Left ventricle myocardium inferior (tissue), 1 donor: ENCODE data around the gene ATP6AP1. TPM values are rescaled to one million over a fixed set of nuclear protein-coding genes. Genes with fewer than 3 reads are reported as not detected.

Experiments used
- DNase-seq: peaks from one replicate; pipeline ENCODE4 v3.0.0-alpha.2; 2020
- H3K27ac ChIP-seq: fragments of 200-600 bp; replicated peaks from 2 replicates; pipeline ENCODE4 v1.8.0; 2021
- H3K27me3 ChIP-seq: fragments of 200-600 bp; 2 replicates; pipeline ENCODE4 v1.8.0; 2021; ENCODE audit warnings: low read depth
- H3K36me3 ChIP-seq: fragments of 200-600 bp; 2 replicates; pipeline ENCODE4 v1.8.0; 2021
- H3K4me1 ChIP-seq: fragments of 200-600 bp; 2 replicates; pipeline ENCODE4 v1.8.0; 2021
- H3K4me3 ChIP-seq: fragments of 200-600 bp; 2 replicates; pipeline ENCODE4 v1.8.0; 2021; ENCODE audit warnings: mild to moderate bottlenecking, moderate library complexity
- H3K9me3 ChIP-seq: fragments of 200-600 bp; replicated peaks from 2 replicates; pipeline ENCODE4 v1.8.0; 2021
- CTCF ChIP-seq: fragments of 200-600 bp; IDR thresholded peaks from 2 replicates; pipeline ENCODE4 v1.8.0; 2021; ENCODE audit warnings: antibody characterized with exemption, mild to moderate bottlenecking, borderline replicate concordance
- intact Hi-C: fragments of 100-400 bp; cut with micrococcal nuclease; formaldehyde crosslinking; loops from one replicate; pipeline ENCODE4 v1.11.0; 2022
- total RNA-seq: library from RNA; stranded (reverse); fragmentation: NEBNext Ultra II Directional; extraction: Animal tissue kit (Norgen Biotek cat#: 25700); gene quantifications from one replicate; pipeline ENCODE4 v1.2.1, GENCODE V29; 2021
- donor health status: DM: no; HTN: yes; CAD: no; lungs with severe emphysema.

The ATP6AP1 gene
- total RNA-seq, 1 donor from 2014 or later = 84.1 TPM

- H3K4me1 ChIP-seq = peaks cover 10% of the 10 kb centered on the region
- peak overlapping the region; percentile 84 for H3K27ac ChIP-seq
- no peaks in the 10 kb centered on the region for H3K9me3 ChIP-seq
- intact Hi-C loops = no loop called here
- H3K27me3 ChIP-seq = no peaks in the 10 kb centered on the region
- DNase-seq = peak; percentile 46
- TF ChIP-seq CTCF = no peak
- no peaks in the 10 kb centered on the region for H3K36me3 ChIP-seq
- peak overlapping the region; percentile 60 for H3K4me3 ChIP-seq
Measured at GRCh38 chrX:154419688-154420401, 8.6 kb upstream of the ATP6AP1 start.

GRCh38 chrX:154420402-154420756, 8.1 kb upstream of the ATP6AP1 start:
- intact Hi-C loops = no loop called here

GRCh38 chrX:154426916-154427770, 1.3 kb upstream of the ATP6AP1 start:
- no peaks in the 10 kb centered on the region for H3K27me3 ChIP-seq
- no peaks in the 10 kb centered on the region for H3K9me3 ChIP-seq
- H3K27ac ChIP-seq = peak overlapping the region; percentile 90
- peaks cover 6% of the 10 kb centered on the region for H3K36me3 ChIP-seq
- intact Hi-C loops = no loop called here
- peaks cover 31% of the 10 kb centered on the region for H3K4me1 ChIP-seq
- no peak for TF ChIP-seq CTCF
- peak overlapping the region; percentile 83 for H3K4me3 ChIP-seq
- DNase-seq = no peak

More at GRCh38 chrX:154420402-154420756, 8.1 kb upstream of the ATP6AP1 start:
- Histone ChIP-seq H3K27ac (peak overlapping the region; percentile 84), H3K36me3 (no peaks in the 10 kb centered on the region), H3K4me1 (peaks cover 10% of the 10 kb centered on the region), H3K9me3 (no peaks in the 10 kb centered on the region), H3K4me3 (peak overlapping the region; percentile 60), H3K27me3 (no peaks in the 10 kb centered on the region)
- no peak for TF ChIP-seq CTCF
- DNase-seq = no peak

- H3K4me1 ChIP-seq = peaks cover 31% of the 10 kb centered on the region
- H3K27ac ChIP-seq = no peak overlapping the region
- H3K36me3 ChIP-seq = peaks cover 18% of the 10 kb centered on the region
- H3K27me3 ChIP-seq = no peaks in the 10 kb centered on the region
- intact Hi-C loops = no loop called here
- H3K9me3 ChIP-seq = no peaks in the 10 kb centered on the region
- peak overlapping the region; percentile 83 for H3K4me3 ChIP-seq
- no peak for DNase-seq
- no peak for TF ChIP-seq CTCF
Measured at GRCh38 chrX:154429711-154430110, 1.2 kb downstream of the ATP6AP1 start.

GRCh38 chrX:154430479-154430878, 2.0 kb downstream of the ATP6AP1 start:
- no peak for DNase-seq

More at GRCh38 chrX:154430479-154430878, 2.0 kb downstream of the ATP6AP1 start:
- Histone ChIP-seq H3K9me3 (no peaks in the 10 kb centered on the region), H3K36me3 (peaks cover 20% of the 10 kb centered on the region), H3K4me3 (no peak overlapping the region), H3K27ac (peak overlapping the region; percentile 40), H3K27me3 (no peaks in the 10 kb centered on the region), H3K4me1 (peaks cover 31% of the 10 kb centered on the region)
- TF ChIP-seq CTCF = no peak
- intact Hi-C loops = no loop called here
